Islet precursor cell (in vitro differentiated cells): Measurements from ENCODE around the gene KCP.
A peak's percentile ranks its signal among the peaks of the same experiment; 100 is the strongest.

Experiments used
- DNase-seq: peaks from one replicate; pipeline ENCODE4 v3.0.0-alpha.2; 2018

The KCP gene

DNA sequence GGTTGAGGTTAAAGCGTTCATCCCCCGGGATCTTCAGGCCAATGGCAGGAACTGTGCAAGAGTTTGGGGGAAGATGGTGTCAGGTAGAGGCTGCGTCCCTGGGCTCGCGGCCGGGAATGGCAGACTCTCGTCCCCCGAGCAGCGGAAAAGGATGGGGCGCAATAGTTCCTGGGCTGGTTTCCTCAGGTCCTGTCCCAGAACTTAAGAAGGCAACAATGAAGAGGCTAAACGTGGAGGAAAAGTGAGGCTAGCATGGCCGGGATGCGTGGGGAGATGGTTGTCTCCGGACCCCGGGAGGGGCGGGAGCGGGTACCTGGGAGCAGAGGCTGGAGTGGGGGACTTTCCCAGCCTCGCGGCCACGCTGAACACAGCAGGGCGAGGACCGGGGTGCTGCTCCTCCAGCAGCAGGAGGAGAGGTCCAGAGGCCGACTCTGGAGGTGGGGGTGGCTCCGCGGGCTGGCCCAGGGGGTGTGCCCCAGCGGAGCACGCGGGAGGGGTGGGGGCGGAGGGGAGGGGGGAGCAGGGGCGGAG, 28.1 kb upstream of the KCP start:
- DNase-seq, result peak; percentile 52

DNA sequence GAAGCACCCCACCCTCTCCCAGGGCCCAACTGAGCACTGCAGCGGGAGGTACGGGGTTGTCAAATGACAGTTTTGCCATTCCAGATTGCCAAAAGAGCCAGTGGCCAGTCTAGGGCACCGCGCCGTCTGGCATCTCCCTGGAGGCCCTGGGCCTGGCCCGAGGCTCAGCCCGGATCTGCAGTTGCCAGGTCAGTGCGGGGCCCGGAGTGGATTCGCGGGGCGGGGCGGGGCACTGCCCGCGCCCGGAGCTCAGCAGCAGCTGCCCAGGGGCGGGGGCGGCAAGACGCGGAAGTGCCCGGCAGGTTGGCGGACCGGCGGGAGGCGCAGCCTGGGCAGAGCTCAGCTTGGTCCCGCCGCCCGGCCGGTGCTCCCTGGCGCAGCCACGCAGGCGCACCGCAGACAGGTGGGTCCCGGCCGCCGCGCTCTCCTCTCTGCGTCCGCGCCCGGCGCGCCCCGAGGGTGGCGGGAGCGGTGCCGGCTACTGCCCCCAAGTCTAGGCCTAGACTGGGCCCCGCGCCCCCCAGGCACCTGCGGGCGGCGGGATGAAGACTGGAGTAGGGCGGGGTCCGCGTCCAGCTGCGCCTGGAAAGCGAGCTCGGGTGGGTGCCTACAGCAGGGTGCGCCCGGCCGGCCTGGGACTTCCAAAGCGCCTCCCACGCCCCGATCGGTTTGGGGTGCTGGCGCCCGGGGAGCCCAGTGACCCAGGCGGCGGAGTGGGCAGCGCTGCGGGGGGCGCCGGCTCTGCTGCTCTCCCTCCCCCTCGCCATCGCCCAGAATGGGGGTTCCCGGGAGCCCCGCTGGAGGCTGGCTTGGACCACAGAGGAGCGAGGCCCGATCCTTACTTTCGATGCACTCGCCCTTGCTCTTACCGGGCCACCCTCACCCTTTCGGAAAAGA, 27.4 kb upstream of the KCP start, which contains the start of gene IRF5:
Gene IRF5 (plus strand): TSS at position 281 of the 897 bp plus-strand sequence. CDS start 4,155 bp downstream, outside the sequence.
- DNase-seq, result peak; percentile 70

DNA sequence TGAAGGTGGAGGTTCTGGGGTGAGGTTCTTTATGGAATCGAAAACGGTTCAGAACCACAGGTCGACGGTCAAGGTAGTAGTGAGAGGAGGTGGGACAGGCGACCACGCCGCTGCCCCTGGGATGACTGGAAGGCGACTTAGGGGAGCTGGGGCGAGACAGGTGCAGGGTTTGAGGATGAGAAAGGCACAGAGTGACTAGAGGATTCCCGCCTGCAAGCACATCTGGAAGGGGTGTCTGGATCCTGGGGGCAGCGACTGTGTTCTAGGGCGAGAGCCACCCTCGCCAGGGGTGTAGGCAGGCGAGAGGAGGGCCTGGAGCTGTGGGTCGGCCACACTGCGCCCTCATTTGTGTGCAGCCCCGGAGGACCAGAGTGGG, 26.8 kb upstream of the KCP start:
- DNase-seq, result peak; percentile 51

- DNase-seq, result no peak
These were observed 26.3 kb upstream of the KCP start for GRCh38 chr7:128936798-128937197.

GRCh38 chr7:128935342-128935730, 24.8 kb upstream of the KCP start:
- DNase-seq, result no peak

GRCh38 chr7:128934361-128935341, 24.1 kb upstream of the KCP start:
- DNase-seq, result peak; percentile 36

DNA sequence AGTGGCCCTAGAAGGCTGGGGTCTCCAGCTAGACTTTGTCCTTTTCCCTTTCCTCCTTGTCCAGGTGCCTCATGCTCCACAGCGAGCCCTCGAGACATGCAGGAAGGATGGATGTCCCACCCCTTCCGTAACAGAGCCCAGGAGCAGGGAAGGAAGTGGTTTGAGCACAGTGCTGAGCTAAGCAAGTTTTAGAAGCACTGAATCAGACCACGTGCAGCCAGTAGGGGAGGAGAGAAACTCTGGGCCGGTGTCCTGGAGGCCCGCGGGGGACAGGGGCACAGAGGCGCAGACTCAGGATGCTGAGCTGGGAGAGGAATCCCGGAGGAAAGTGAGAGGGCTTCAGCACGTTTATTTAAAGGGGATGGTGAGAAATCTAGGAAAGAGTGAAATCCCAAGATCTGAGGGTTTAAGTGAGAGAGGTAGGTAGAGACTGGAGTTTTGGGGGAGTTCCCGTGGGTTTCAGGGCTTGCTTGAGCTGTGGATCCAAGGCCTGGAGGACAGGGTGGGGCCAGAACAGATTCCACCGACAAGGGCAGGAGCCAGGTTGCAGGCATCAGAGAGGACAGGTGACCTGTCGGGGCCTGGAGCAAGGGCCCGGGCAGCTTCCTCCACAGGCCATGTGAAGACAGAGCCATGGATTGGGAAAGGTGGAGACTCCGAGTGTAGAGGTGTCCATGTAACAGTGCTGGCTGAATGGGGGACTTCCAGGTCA, 22.8 kb upstream of the KCP start:
- DNase-seq, result peak; percentile 50

DNA sequence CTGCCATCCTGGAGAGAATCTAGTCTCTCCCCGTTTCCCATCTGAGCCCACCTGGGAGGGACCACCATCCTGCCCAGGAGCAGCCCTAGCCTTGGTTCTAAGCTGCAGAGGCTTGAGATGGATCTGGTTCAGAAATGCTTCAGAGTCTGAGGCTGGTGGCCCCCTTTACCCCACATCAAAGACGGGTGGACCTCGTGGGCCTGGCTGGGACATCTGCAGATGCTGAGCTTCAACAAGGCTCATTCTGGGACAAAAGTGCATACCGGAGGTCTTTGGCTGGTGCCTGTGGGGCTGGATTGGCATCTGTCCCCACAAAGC, 22.3 kb upstream of the KCP start:
- DNase-seq, result peak; percentile 34

GRCh38 chr7:128931965-128932861, 21.7 kb upstream of the KCP start:
- DNase-seq, result peak; percentile 35

- no peak for DNase-seq
These were observed 20.8 kb upstream of the KCP start for GRCh38 chr7:128931190-128931798.

GRCh38 chr7:128928882-128929788, 18.6 kb upstream of the KCP start:
- peak; percentile 34 for DNase-seq

DNA sequence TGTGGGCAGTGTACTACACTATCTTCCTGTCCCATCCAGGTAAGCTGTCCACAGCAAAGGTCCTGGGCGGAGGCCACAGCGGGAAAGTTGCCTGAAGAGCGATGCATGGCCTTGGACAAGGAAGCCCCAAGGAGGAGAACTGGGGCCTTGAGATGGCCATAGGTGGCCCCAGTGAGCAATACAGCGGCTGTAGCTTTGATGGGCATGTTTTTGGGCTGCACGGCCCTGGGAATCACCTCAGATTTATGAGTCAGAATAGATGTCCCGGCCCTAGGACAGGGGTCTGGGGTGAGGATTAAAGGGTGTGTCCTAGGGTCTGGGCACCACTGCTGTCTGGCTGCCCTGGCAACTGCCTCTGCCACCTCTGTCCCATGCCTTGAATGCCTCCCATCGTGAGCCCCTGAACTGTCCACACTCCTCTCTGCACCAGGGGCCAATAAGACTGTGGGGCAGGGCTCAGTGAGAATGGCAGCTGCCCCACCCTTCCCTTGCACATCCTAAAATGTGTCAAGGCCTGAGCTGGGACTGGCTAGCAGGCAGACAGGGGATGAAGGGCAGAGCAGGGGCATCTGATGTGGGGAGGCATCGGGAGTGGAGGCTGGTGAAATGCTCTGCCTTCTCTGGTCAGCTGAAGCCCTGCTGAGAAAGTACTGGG, 17.8 kb upstream of the KCP start:
- DNase-seq, result no peak

- no peak for DNase-seq
These were observed 14.4 kb upstream of the KCP start for GRCh38 chr7:128924707-128925588.

DNA sequence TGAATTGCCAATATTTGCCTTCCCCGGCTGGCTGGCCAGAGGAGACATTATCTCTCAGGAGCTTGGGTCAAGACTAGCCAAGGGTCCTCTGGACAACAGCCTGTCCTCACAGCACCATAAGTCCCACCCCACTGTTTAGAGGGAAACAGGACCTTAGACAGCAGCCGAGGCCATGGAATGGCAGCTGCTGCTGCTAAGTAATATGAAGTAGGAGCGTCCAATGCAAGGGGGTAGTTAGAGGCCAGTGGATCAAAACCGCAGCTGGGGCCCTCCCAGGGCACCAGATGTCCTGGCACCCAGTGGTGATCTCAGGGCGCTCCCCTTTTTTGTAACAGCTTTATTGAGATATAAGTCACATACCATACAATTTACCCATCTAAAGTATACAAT, 12.9 kb upstream of the KCP start:
- peak; percentile 51 for DNase-seq

DNA sequence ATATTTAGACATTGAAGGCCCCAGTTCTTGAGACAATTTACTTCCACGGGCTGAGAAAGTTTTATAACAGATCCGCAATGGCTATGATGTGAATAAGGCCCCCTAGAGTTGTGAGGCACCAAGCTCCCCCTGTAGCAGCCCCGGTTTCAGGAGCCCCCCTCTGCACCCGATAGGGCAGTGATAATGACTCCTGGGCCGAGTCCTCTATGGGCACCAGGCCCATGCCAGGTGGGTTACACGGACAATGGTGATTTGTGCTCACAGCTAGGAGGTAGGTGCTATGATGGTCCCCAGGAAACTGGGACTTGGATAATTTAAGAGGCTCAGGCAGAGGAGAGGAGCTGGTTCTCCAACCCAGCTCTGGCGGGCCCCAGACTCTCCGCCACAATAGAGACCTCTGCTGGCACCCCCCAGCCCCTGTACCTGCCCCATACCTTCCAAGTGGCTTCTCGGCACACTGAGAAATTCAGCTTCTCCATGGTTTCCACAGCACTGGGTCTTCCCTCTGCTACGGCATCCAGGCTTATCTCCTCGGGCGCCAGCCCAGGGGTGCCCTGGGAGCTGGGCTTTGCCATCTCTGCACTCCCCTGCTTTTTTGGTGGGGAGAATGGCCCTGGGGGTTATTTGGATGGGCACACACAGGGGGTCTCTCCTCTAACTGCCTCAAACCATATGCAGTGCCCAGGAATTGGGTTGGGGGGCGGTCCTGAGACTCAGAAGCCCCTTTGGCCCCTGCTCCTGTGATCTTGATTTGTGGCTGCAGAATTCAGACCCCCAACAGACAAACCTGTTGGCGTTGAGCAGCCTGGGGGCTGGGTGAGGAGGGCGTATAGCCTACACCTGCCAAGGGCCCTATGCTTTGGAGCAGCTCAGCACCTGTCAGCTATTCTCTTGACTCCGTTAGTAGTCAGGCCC, 12.2 kb upstream of the KCP start:
- DNase-seq, result peak; percentile 35

DNA sequence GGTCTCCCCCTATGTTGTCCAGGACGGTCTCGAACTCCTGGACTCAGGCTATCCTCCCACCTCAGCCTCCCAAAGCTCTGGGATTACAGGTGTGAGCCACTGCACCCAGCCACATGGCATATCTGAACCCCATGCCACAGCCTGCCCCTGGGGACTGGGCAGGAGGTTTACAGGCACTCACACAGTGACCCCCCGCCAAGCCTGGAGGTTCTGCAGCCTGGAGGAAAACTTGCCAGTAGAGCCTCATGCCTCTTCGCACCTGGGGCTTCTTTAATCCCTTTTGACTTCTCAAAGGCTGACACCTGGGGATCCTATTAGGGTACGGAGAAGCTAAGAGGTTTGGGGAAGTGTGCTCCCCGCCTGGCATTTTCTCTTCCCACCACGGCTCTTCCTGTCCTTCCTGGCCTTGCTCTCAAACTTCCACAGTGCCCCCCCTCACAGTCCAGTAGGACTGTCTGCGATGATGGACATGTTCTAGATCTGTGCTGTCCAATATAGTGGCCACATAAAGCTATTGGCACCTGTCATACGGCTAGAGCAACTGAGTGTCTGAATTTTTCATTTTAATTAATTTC, 11.4 kb upstream of the KCP start:
- peak; percentile 27 for DNase-seq
